K562 (cell line): ENCODE data around the gene NQO2. TPM values are rescaled to one million over a fixed set of nuclear protein-coding genes. Genes with fewer than 3 reads are reported as not detected.

Experiments
- CCAR2 ChIP-seq: fragments of 200-400 bp; formaldehyde crosslinking; IDR thresholded peaks from 2 replicates; pipeline ENCODE4 v1.6.1; 2017; ENCODE audit warnings: mild to moderate bottlenecking, low read depth, low read length
- MTA3 ChIP-seq: fragments of 450-650 bp; formaldehyde crosslinking; IDR thresholded peaks from 2 replicates; pipeline ENCODE4 v1.6.1; 2017; ENCODE audit warnings: mild to moderate bottlenecking, borderline replicate concordance
- NELFE ChIP-seq: IDR thresholded peaks from 2 replicates; pipeline ENCODE4 v1.6.1; 2011; ENCODE audit warnings: mild to moderate bottlenecking; ENCODE audit not compliant: insufficient read depth, insufficient read length
- RAD51 ChIP-seq: fragments of 450-650 bp; IDR thresholded peaks from 2 replicates; pipeline ENCODE4 v1.7.1; 2016; ENCODE audit warnings: low read depth, mild to moderate bottlenecking, borderline replicate concordance
- SP2 ChIP-seq: IDR thresholded peaks from 2 replicates; pipeline ENCODE4 v1.6.1; 2011; ENCODE audit warnings: mild to moderate bottlenecking, low read depth, low read length, moderate library complexity; ENCODE audit not compliant: poor library complexity, severe bottlenecking; ENCODE audit errors: extremely low read depth
- ZBTB34 ChIP-seq: fragments of 250-450 bp; sonication (Bioruptor Pico); IDR thresholded peaks from 2 replicates; pipeline ENCODE4 v1.8.0; 2021; ENCODE audit warnings: mild to moderate bottlenecking, moderate library complexity
- ZEB2 ChIP-seq: fragments of 450-650 bp; IDR thresholded peaks from 2 replicates; pipeline ENCODE4 v1.6.1; 2016
- ZNF175 ChIP-seq: fragments of 200-800 bp; sonication (Bioruptor generic); IDR thresholded peaks from 2 replicates; pipeline ENCODE4 v1.6.1; 2016; ENCODE audit warnings: low read depth, mild to moderate bottlenecking, missing genetic modification characterization, missing compliant biosample characterization
- ZNF217 ChIP-seq: sonication (generic); formaldehyde crosslinking; IDR thresholded peaks from 2 replicates; pipeline ENCODE4 v1.8.0; 2022; ENCODE audit warnings: mild to moderate bottlenecking, missing genetic modification reagents
- ZNF280A ChIP-seq: fragments of 450-650 bp; IDR thresholded peaks from 2 replicates; pipeline ENCODE4 v1.6.1; 2018; ENCODE audit warnings: mild to moderate bottlenecking, low read depth; ENCODE audit not compliant: partially characterized antibody
- ZNF436 ChIP-seq: fragments of 250-450, 450-650 bp; sonication (Bioruptor Pico); formaldehyde crosslinking; IDR thresholded peaks from 2 replicates; pipeline ENCODE4 v1.7.0; 2020; ENCODE audit warnings: mild to moderate bottlenecking
- ZNF586 ChIP-seq: fragments of 450-650 bp; formaldehyde crosslinking; conservative IDR thresholded peaks from 2 replicates; pipeline ENCODE4 v1.4.0; 2020; ENCODE audit warnings: mild to moderate bottlenecking, moderate library complexity
- ZNF785 ChIP-seq: fragments of 250-450 bp; sonication (Bioruptor Pico); IDR thresholded peaks from 2 replicates; pipeline ENCODE4 v1.4.0; 2020; ENCODE audit warnings: mild to moderate bottlenecking
- polyA plus RNA-seq, 8 experiments: library from polyadenylated mRNA; depleted of rRNA in 4 of 8; stranded (reverse) in 5 of 8; unstranded in 3 of 8; fragments of >200 nt; fragmentation: Nextera tagmentation in 2 of 8; fragmentation: Illumina TruSeq in 1 of 8; extraction: Ambion mirVana in 2 of 8; extraction: Trizol in 1 of 8; gene quantifications; 2 replicates each; pipeline versions ENCODE4 v1.2.1 to v1.2.3, GENCODE V29; 2011 to 2014; ENCODE audit warnings: inconsistent platforms in 1 of 8, missing spikeins in 1 of 8
- total RNA-seq, 7 experiments: library from RNA; depleted of rRNA in 6 of 7; stranded (reverse); fragments of >200 nt in 6 of 7; fragmentation: Illumina TruSeq in 2 of 7; extraction: Trizol in 2 of 7; gene quantifications; 2 replicates each; pipeline versions ENCODE4 v1.2.1 to v1.2.3, GENCODE V29; 2011 to 2021; ENCODE audit warnings: low replicate concordance in 1 of 7
- TF ChIP-seq, protein P1 (sequence below): fragments of 250-450 bp; sonication (Bioruptor Pico); IDR thresholded peaks from 2 replicates; pipeline ENCODE4 v1.5.1; 2021; ENCODE audit warnings: mild to moderate bottlenecking

NQO2 gene
- total and polyA plus RNA-seq, 9 of the 15 experiments (the other 6 are each of a cell fraction or from before 2014, with no cell fraction given), result 54.6 to 214 (median 116) TPM

GRCh38 chr6:2990248-2990931, 9.3 kb upstream of the NQO2 start (continued):
- TF ChIP-seq, protein P1, sequence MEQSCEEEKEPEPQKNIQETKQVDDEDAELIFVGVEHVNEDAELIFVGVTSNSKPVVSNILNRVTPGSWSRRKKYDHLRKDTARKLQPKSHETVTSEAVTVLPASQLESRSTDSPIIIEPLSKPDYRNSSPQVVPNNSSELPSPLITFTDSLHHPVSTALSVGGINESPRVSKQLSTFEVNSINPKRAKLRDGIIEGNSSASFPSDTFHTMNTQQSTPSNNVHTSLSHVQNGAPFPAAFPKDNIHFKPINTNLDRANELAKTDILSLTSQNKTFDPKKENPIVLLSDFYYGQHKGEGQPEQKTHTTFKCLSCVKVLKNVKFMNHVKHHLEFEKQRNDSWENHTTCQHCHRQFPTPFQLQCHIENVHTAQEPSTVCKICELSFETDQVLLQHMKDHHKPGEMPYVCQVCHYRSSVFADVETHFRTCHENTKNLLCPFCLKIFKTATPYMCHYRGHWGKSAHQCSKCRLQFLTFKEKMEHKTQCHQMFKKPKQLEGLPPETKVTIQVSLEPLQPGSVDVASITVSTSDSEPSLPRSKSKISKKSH (CRISPR knock-in tag), result no peak
- TF ChIP-seq ZNF785 (CRISPR knock-in tag) (no peak), ZNF436 (CRISPR knock-in tag) (0 out of 2 replicates have a peak, but pooled peaks have one; percentile 29), SP2 (no peak), ZNF586 (CRISPR knock-in tag) (no peak), ZNF175 (CRISPR knock-in tag) (peak; percentile 97), RAD51 (no peak), ZNF217 (CRISPR knock-in tag) (no peak), ZEB2 (peak; percentile 77; the same call in 1 of the 2 replicates), CCAR2 (no peak), ZBTB34 (CRISPR knock-in tag) (no peak), MTA3 (no peak), NELFE (no peak), ZNF280A (peak; percentile 35)
